CD8-positive, alpha-beta memory T cell (primary cell): ENCODE measurements around the gene ZNG1A. TPM values are rescaled to one million over a fixed set of nuclear protein-coding genes. Genes with fewer than 3 reads are reported as not detected.
A peak's percentile ranks its signal among the peaks of the same experiment; 100 is the strongest.
"Not testable (repeated sequence)": the region's sequence is repeated elsewhere in the genome, so short reads cannot be mapped to it uniquely, and the experiment has no call there.

Experiments used
- CTCF ChIA-PET: fragments of 350-600 bp; sonication (Branson Sonifier 250); formaldehyde crosslinking; loops from one replicate; lab custom pipeline; 2021; ENCODE audit warnings: antibody characterized with exemption; lab: Charles Lee
- POLR2A ChIA-PET: fragments of 350-600 bp; sonication (Branson Sonifier 250); formaldehyde crosslinking; loops from one replicate; lab custom pipeline; 2021; ENCODE audit warnings: antibody characterized with exemption; lab: Charles Lee
- DNase-seq, 5 donors: peaks; one replicate each; pipeline versions ENCODE4 v3.0.0 to v3.0.0-alpha.2; 2020 to 2022; ENCODE audit warnings: mixed read lengths in 1 of 5
- H3K27ac ChIP-seq: one replicate; pipeline ENCODE4 v1.7.0; 2013; ENCODE audit warnings: low read depth, mild to moderate bottlenecking, low read length, moderate library complexity
- H3K27me3 ChIP-seq: 2 replicates; pipeline ENCODE4 v1.7.0; 2013; ENCODE audit warnings: low read length, mild to moderate bottlenecking; ENCODE audit not compliant: insufficient read depth, poor library complexity, severe bottlenecking
- H3K36me3 ChIP-seq: 2 replicates; pipeline ENCODE4 v1.7.0; 2013; ENCODE audit warnings: mild to moderate bottlenecking, low read length, moderate library complexity; ENCODE audit not compliant: insufficient read depth
- H3K4me1 ChIP-seq: 2 replicates; pipeline ENCODE4 v1.7.0; 2013; ENCODE audit warnings: mild to moderate bottlenecking, low read length, moderate library complexity; ENCODE audit not compliant: insufficient read depth
- H3K4me3 ChIP-seq: 2 replicates; pipeline ENCODE4 v1.7.0; 2013; ENCODE audit warnings: mild to moderate bottlenecking, low read length
- H3K9me3 ChIP-seq: 2 replicates; pipeline ENCODE4 v1.7.0; 2013; ENCODE audit warnings: mild to moderate bottlenecking, low read length
- H3K27ac Mint-ChIP-seq, 8 donors: one replicate each; pipeline ENCODE4 v1.8.0; 2020 to 2021; ENCODE audit warnings: mixed read lengths in 8 of 8, mild to moderate bottlenecking in 6 of 8, inconsistent platforms in 3 of 8, moderate library complexity in 3 of 8
- H3K27me3 Mint-ChIP-seq, 2 donors: one replicate each; pipeline ENCODE4 v1.8.0; 2020 to 2021; ENCODE audit warnings: mixed read lengths in 2 of 2, mild to moderate bottlenecking in 1 of 2, moderate library complexity in 1 of 2
- H3K36me3 Mint-ChIP-seq, 3 donors: one replicate each; pipeline ENCODE4 v1.8.0; 2020 to 2021; ENCODE audit warnings: mixed read lengths in 3 of 3, inconsistent platforms in 1 of 3, mild to moderate bottlenecking in 1 of 3
- H3K4me1 Mint-ChIP-seq, 3 donors: one replicate each; pipeline ENCODE4 v1.8.0; 2020 to 2021; ENCODE audit warnings: mixed read lengths in 3 of 3, inconsistent platforms in 1 of 3, mild to moderate bottlenecking in 1 of 3
- H3K4me3 Mint-ChIP-seq, 7 donors: one replicate each; pipeline ENCODE4 v1.8.0; 2020 to 2021; ENCODE audit warnings: mixed read lengths in 7 of 7, mild to moderate bottlenecking in 6 of 7, moderate library complexity in 4 of 7, inconsistent platforms in 2 of 7
- H3K9me3 Mint-ChIP-seq, 5 donors: one replicate each; pipeline ENCODE4 v1.8.0; 2020 to 2022; ENCODE audit warnings: mixed read lengths in 5 of 5, mild to moderate bottlenecking in 3 of 5, moderate library complexity in 2 of 5, inconsistent platforms in 1 of 5
- polyA plus RNA-seq: library from polyadenylated mRNA; unstranded; fragments of 300-500 nt; fragmentation: Illumina TruSeq; gene quantifications from one replicate; pipeline ENCODE4 v1.2.3, GENCODE V29; 2021
- total RNA-seq, 2 experiments: library from RNA; stranded (reverse); gene quantifications; one replicate each; pipeline ENCODE4 v1.2.3, GENCODE V29; 2021

ZNG1A gene
- total and polyA plus RNA-seq, 3 experiments from 2014 or later: 17.5 to 50.1 (median 47.3) TPM

- H3K4me1 ChIP-seq: peaks cover 29% of the 10 kb centered on the region
- H3K9me3 ChIP-seq, H3K4me3 Mint-ChIP-seq, H3K27ac Mint-ChIP-seq, DNase-seq, H3K27me3 ChIP-seq, H3K4me3 ChIP-seq, H3K36me3 ChIP-seq, H3K9me3 Mint-ChIP-seq, H3K27ac ChIP-seq, H3K36me3 Mint-ChIP-seq, CTCF ChIA-PET, POLR2A ChIA-PET, H3K27me3 Mint-ChIP-seq: not testable (repeated sequence)
- H3K4me1 Mint-ChIP-seq: peaks cover 35 to 58% (median 42%) of the 10 kb centered on the region in 3 donors
These were observed 40.2 kb upstream of the ZNG1A start for GRCh38 chr9:219036-219435.

GRCh38 chr9:217950-218349 lies 39.1 kb upstream of the ZNG1A start:
- Mint-ChIP-seq H3K9me3 (no peaks in the 10 kb centered on the region), H3K4me3 (no peak overlapping the region), H3K27ac (no peak overlapping the region), H3K27me3 (no peaks in the 10 kb centered on the region), H3K36me3 (peaks cover 0 to 1% (median 0%) of the 10 kb centered on the region in 3 donors), H3K4me1 (peaks cover 29 to 55% (median 39%) of the 10 kb centered on the region in 3 donors)
- ChIA-PET CTCF (no interaction called here), POLR2A (no interaction called here)
- peaks cover 22% of the 10 kb centered on the region for H3K4me1 ChIP-seq
- no peaks in the 10 kb centered on the region for H3K36me3 ChIP-seq
- DNase-seq: no peak
- H3K27ac ChIP-seq: no peak overlapping the region
- H3K27me3 ChIP-seq: no peaks in the 10 kb centered on the region
- no peaks in the 10 kb centered on the region for H3K9me3 ChIP-seq
- H3K4me3 ChIP-seq: no peak overlapping the region

GRCh38 chr9:216866-217265 lies 38.0 kb upstream of the ZNG1A start:
- CTCF ChIA-PET: interaction anchor here (0.7 to 3.6 kb wide), 5 partner anchors 11 to 80 kb away, joined by 3 to 16 read pairs (median 3); no protein-coding TSS in a partner anchor
- Mint-ChIP-seq H3K27ac (peak overlapping the region in 3 of 8 donors; percentile 8 to 61 (median 15)), H3K36me3 (peaks cover 0 to 1% (median 0%) of the 10 kb centered on the region in 3 donors), H3K27me3 (no peaks in the 10 kb centered on the region), H3K4me1 (peaks cover 18 to 44% (median 28%) of the 10 kb centered on the region in 3 donors), H3K9me3 (no peaks in the 10 kb centered on the region), H3K4me3 (peak overlapping the region in 6 of 7 donors; percentile 18 to 84 (median 45))
- Histone ChIP-seq H3K4me1 (peaks cover 13% of the 10 kb centered on the region), H3K27ac (no peak overlapping the region), H3K9me3 (no peaks in the 10 kb centered on the region), H3K27me3 (no peaks in the 10 kb centered on the region), H3K36me3 (no peaks in the 10 kb centered on the region), H3K4me3 (no peak overlapping the region)
- POLR2A ChIA-PET: interaction anchor here (0.6 kb wide), 1 partner anchor 65 kb away, joined by 9 read pairs; no protein-coding TSS in a partner anchor
- DNase-seq: no peak

- H3K36me3 Mint-ChIP-seq: peaks cover 0 to 1% (median 0%) of the 10 kb centered on the region in 3 donors
- peak overlapping the region; percentile 69 for H3K4me3 ChIP-seq
- no peaks in the 10 kb centered on the region for H3K36me3 ChIP-seq
- peaks cover 13% of the 10 kb centered on the region for H3K4me1 ChIP-seq
- ChIA-PET CTCF (interaction anchor here (0.7 to 3.6 kb wide), 8 partner anchors 11 to 121 kb away, joined by 3 to 17 read pairs (median 6); no protein-coding TSS in a partner anchor), POLR2A (interaction anchor here (0.6 to 2.3 kb wide), 6 partner anchors 8 to 70 kb away, joined by 3 to 32 read pairs (median 5); no protein-coding TSS in a partner anchor)
- H3K9me3 Mint-ChIP-seq: no peaks in the 10 kb centered on the region
- H3K27ac Mint-ChIP-seq: peak overlapping the region in 6 of 8 donors; percentile 17 to 88 (median 62)
- peak overlapping the region; percentile 83 to 95 (median 89) for H3K4me3 Mint-ChIP-seq
- no peaks in the 10 kb centered on the region for H3K9me3 ChIP-seq
- peaks cover 15 to 39% (median 24%) of the 10 kb centered on the region in 3 donors for H3K4me1 Mint-ChIP-seq
- DNase-seq: no peak
- H3K27me3 ChIP-seq: no peaks in the 10 kb centered on the region
- H3K27ac ChIP-seq: peak overlapping the region; percentile 57
- no peaks in the 10 kb centered on the region for H3K27me3 Mint-ChIP-seq
These were observed 36.8 kb upstream of the ZNG1A start for GRCh38 chr9:215631-216155.

- no peaks in the 10 kb centered on the region for H3K9me3 Mint-ChIP-seq
These were observed 36.0 kb upstream of the ZNG1A start, which contains the start of gene DOCK8 for GRCh38 chr9:214648-215493. TSS of gene DOCK8 (plus strand) at chr9:214865. CDS start at chr9:214977, 112 bp downstream.

GRCh38 chr9:214351-214647 lies 35.4 kb upstream of the ZNG1A start:
- no peaks in the 10 kb centered on the region for H3K9me3 Mint-ChIP-seq
- DNase-seq: peak in 1 of 5 donors; percentile 1
- Histone ChIP-seq H3K4me3 (peak overlapping the region; percentile 69), H3K27ac (peak overlapping the region; percentile 57), H3K4me1 (peaks cover 13% of the 10 kb centered on the region), H3K36me3 (no peaks in the 10 kb centered on the region), H3K9me3 (no peaks in the 10 kb centered on the region), H3K27me3 (no peaks in the 10 kb centered on the region)
- H3K27ac Mint-ChIP-seq: peak overlapping the region in 3 of 8 donors; percentile 14 to 33 (median 31)
- ChIA-PET CTCF (interaction anchor here (0.8 to 3.6 kb wide), 8 partner anchors 14 to 122 kb away, joined by 3 to 17 read pairs (median 6); no protein-coding TSS in a partner anchor), POLR2A (interaction anchor here (1.0 to 2.3 kb wide), 6 partner anchors 9 to 67 kb away, joined by 3 to 32 read pairs (median 4); no protein-coding TSS in a partner anchor)
- peaks cover 15 to 32% (median 24%) of the 10 kb centered on the region in 3 donors for H3K4me1 Mint-ChIP-seq
- H3K27me3 Mint-ChIP-seq: no peaks in the 10 kb centered on the region
- peaks cover 0 to 1% (median 0%) of the 10 kb centered on the region in 3 donors for H3K36me3 Mint-ChIP-seq
- peak overlapping the region; percentile 64 to 89 (median 80) for H3K4me3 Mint-ChIP-seq

More at GRCh38 chr9:214648-215493, 36.0 kb upstream of the ZNG1A start, which contains the start of gene DOCK8:
- peak within 1 kb of the TSS; percentile 83 to 95 (median 89) for H3K4me3 Mint-ChIP-seq
- H3K4me3 ChIP-seq: peak within 1 kb of the TSS; percentile 69
- no peaks in the 10 kb centered on the region for H3K36me3 ChIP-seq
- peak within 1 kb of the TSS in 7 of 8 donors; percentile 17 to 88 (median 82) for H3K27ac Mint-ChIP-seq
- no peaks in the 10 kb centered on the region for H3K9me3 ChIP-seq
- ChIA-PET POLR2A (interaction anchor here (0.8 to 2.3 kb wide), 7 partner anchors 9 to 71 kb away, joined by 3 to 32 read pairs (median 4); no protein-coding TSS in a partner anchor), CTCF (interaction anchor here (0.7 to 3.6 kb wide), 12 partner anchors 9 to 121 kb away, joined by 3 to 17 read pairs (median 5); no protein-coding TSS in a partner anchor)
- DNase-seq: peak; percentile 27 to 75 (median 51)
- H3K4me1 ChIP-seq: peaks cover 13% of the 10 kb centered on the region
- H3K4me1 Mint-ChIP-seq: peaks cover 15 to 33% (median 24%) of the 10 kb centered on the region in 3 donors
- H3K36me3 Mint-ChIP-seq: peaks cover 0 to 1% (median 0%) of the 10 kb centered on the region in 3 donors
- H3K27ac ChIP-seq: peak within 1 kb of the TSS; percentile 57
- H3K27me3 Mint-ChIP-seq: no peaks in the 10 kb centered on the region
- no peaks in the 10 kb centered on the region for H3K27me3 ChIP-seq

- H3K27ac ChIP-seq: peak overlapping the region; percentile 57
- not testable (repeated sequence) for H3K9me3 Mint-ChIP-seq, H3K36me3 Mint-ChIP-seq, DNase-seq, H3K36me3 ChIP-seq, H3K27me3 ChIP-seq, H3K9me3 ChIP-seq, H3K27me3 Mint-ChIP-seq
- ChIA-PET POLR2A (interaction anchor here (1.0 to 2.3 kb wide), 3 partner anchors 10 to 60 kb away, joined by 3 to 32 read pairs (median 5); no protein-coding TSS in a partner anchor), CTCF (interaction anchor here (0.8 to 3.6 kb wide), 7 partner anchors 14 to 80 kb away, joined by 4 to 17 read pairs (median 6); no protein-coding TSS in a partner anchor)
- Mint-ChIP-seq H3K4me3 (peak overlapping the region; percentile 64 to 89 (median 80)), H3K27ac (peak overlapping the region in 3 of 8 donors; percentile 14 to 42 (median 31)), H3K4me1 (peaks cover 15 to 32% (median 24%) of the 10 kb centered on the region in 3 donors)
- H3K4me1 ChIP-seq: peaks cover 13% of the 10 kb centered on the region
- peak overlapping the region; percentile 69 for H3K4me3 ChIP-seq
These were observed 35.0 kb upstream of the ZNG1A start for GRCh38 chr9:213901-214300.
